Left ventricle myocardium inferior (tissue), 1 donor: ENCODE measurements around the gene PDE6B. TPM values are rescaled to one million over a fixed set of nuclear protein-coding genes. Genes with fewer than 3 reads are reported as not detected.

Experiments used
- DNase-seq: peaks from one replicate; pipeline ENCODE4 v3.0.0-alpha.2; 2020
- H3K27ac ChIP-seq: fragments of 200-600 bp; replicated peaks from 2 replicates; pipeline ENCODE4 v1.8.0; 2021
- H3K27me3 ChIP-seq: fragments of 200-600 bp; 2 replicates; pipeline ENCODE4 v1.8.0; 2021; ENCODE audit warnings: low read depth
- H3K36me3 ChIP-seq: fragments of 200-600 bp; 2 replicates; pipeline ENCODE4 v1.8.0; 2021
- H3K4me1 ChIP-seq: fragments of 200-600 bp; 2 replicates; pipeline ENCODE4 v1.8.0; 2021
- H3K4me3 ChIP-seq: fragments of 200-600 bp; 2 replicates; pipeline ENCODE4 v1.8.0; 2021; ENCODE audit warnings: mild to moderate bottlenecking, moderate library complexity
- H3K9me3 ChIP-seq: fragments of 200-600 bp; replicated peaks from 2 replicates; pipeline ENCODE4 v1.8.0; 2021
- intact Hi-C: fragments of 100-400 bp; cut with micrococcal nuclease; formaldehyde crosslinking; loops from one replicate; pipeline ENCODE4 v1.11.0; 2022
- total RNA-seq: library from RNA; stranded (reverse); fragmentation: NEBNext Ultra II Directional; extraction: Animal tissue kit (Norgen Biotek cat#: 25700); gene quantifications from one replicate; pipeline ENCODE4 v1.2.1, GENCODE V29; 2021
- TF ChIP-seq, protein P1 (sequence below): fragments of 200-600 bp; IDR thresholded peaks from 2 replicates; pipeline ENCODE4 v1.8.0; 2021; ENCODE audit warnings: antibody characterized with exemption, mild to moderate bottlenecking, borderline replicate concordance
- donor health status: DM: no; HTN: yes; CAD: no; lungs with severe emphysema.

PDE6B gene
- total RNA-seq, 1 donor from 2014 or later: 2.7 TPM

DNA sequence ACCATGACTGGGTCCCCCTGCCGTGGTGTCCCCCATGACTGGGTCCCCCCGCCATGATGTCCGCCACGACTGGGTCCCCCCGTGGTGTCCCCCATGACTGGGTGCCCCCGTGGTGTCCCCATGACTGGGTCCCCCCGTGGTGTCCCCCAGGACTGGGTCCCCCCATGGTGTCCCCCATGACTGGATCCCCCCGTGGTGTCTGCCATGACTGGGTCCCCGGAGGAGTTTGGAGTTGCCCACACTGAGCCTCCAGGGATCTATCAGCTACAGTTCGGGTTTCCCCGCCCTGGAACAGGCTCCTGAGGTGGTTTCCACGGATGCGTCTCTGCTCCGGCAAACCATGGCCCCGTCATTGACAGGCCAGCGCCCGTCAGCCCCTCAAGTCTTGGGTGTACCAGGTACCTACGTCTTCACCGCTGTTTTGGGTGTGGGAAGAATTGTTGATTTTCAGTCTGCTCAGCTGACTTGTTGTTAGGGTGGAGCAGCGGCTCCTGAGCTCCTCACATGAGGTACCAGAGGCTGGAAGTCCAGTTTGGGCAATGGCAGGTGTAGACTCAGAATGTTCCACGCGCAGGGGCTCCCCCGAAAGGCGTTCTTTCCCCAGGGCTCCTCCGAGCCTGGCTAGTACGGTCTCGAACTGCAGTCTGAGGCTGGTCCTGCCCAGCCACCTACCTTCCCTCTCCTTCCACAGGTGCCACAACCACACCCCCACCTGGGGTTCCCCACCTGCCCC is 8.3 kb upstream of the PDE6B start:
- Histone ChIP-seq H3K4me3 (no peak overlapping the region), H3K36me3 (no peaks in the 10 kb centered on the region), H3K4me1 (no peaks in the 10 kb centered on the region), H3K27ac (no peak overlapping the region), H3K27me3 (peaks cover 72% of the 10 kb centered on the region), H3K9me3 (no peaks in the 10 kb centered on the region)
- TF ChIP-seq, protein P1, sequence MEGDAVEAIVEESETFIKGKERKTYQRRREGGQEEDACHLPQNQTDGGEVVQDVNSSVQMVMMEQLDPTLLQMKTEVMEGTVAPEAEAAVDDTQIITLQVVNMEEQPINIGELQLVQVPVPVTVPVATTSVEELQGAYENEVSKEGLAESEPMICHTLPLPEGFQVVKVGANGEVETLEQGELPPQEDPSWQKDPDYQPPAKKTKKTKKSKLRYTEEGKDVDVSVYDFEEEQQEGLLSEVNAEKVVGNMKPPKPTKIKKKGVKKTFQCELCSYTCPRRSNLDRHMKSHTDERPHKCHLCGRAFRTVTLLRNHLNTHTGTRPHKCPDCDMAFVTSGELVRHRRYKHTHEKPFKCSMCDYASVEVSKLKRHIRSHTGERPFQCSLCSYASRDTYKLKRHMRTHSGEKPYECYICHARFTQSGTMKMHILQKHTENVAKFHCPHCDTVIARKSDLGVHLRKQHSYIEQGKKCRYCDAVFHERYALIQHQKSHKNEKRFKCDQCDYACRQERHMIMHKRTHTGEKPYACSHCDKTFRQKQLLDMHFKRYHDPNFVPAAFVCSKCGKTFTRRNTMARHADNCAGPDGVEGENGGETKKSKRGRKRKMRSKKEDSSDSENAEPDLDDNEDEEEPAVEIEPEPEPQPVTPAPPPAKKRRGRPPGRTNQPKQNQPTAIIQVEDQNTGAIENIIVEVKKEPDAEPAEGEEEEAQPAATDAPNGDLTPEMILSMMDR: no peak
- DNase-seq: no peak
- intact Hi-C loops: no loop called here

DNA sequence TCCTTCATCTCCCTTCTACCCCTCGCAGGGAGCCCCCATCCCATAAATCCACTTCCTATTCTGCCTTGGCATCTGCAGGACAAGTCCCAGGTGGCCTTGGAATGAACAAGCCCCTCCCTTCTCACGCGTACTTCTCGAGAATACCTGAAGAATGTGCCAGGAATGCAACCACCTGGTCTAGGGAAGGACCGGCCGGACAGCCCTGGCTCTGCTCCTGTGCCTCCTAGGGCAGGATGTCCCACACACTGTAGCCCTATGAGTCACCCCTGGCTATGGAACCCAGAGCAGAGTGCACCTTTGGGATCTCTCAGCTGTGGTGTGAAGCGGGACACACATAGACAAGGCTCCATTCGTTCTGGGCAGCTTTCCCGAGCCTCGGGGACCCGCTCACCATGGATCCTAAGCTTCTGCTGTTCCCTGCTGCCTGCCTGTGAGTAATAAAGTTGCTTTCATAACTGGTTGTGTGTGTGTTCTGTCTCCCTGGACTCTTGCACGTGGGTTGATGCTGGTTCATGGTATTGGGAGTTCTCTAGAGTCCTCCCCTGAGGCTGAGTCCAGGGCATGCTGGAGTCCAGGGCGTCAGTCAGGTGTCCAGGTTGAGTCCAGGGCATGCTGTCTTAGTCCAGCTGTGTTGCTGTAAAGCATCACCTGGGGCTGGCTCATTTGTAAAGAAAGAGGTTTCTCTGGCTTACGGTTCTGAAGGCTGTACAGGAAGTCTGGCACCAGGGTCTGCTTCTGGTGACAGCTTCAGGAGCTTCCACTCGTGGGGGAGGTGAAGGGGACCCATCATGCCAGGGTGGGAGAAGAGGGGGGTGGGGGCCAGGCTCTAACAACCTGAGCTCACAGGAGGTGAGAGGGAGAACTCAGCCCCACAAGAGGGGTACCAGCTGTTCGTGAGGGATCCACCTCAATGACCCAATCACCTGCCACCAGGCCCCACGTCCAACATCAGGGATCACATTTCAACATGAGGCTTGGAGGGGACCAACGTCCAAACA is 7.4 kb upstream of the PDE6B start:
- Histone ChIP-seq H3K36me3 (no peaks in the 10 kb centered on the region), H3K9me3 (no peaks in the 10 kb centered on the region), H3K4me1 (no peaks in the 10 kb centered on the region), H3K4me3 (no peak overlapping the region), H3K27ac (no peak overlapping the region), H3K27me3 (peaks cover 64% of the 10 kb centered on the region)
- DNase-seq: no peak
- TF ChIP-seq, protein P1: no peak
- intact Hi-C loops: no loop called here

DNA sequence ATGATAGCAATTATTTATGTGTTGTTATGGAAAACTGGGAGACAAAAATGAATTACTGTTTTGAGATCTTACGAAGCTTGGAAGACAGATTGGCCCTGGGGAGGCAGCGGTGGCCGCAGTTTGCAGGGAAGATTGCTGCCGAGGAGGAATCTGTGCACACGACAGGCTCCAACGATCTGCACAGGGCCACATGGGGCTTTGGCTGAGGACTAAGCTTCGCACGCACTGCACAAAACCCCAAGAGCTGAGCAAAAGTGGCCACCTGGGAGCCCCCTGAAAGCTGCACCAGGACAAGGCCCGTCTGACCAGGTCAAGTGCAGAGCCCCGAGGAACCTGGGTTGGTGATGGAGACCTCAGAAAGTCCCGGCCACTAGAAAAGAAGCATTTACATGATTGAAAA is 5.2 kb upstream of the PDE6B start:
- no peak for DNase-seq
- H3K27ac ChIP-seq: no peak overlapping the region
- peaks cover 77% of the 10 kb centered on the region for H3K27me3 ChIP-seq

DNA sequence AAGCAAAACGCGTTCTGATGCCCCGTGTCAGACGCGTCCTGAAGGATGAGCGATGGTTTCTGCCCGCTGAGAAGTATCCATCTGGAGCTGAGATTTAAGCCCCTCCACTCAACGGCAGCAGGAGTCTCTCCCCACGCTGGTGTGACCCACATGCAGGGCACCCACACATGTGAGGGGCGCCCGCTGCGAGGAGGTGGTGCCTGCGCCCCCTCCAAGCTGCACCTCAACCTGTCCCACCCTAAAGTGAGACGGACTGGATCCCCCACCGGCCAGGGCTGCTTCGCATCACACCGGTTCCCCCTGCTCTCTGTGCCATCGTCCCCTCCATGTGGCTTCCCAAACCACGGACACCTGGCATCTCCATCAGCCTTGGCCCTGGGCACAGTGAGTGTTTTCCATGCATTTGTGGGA is 4.5 kb upstream of the PDE6B start:
- Histone ChIP-seq H3K4me1 (no peaks in the 10 kb centered on the region), H3K9me3 (no peaks in the 10 kb centered on the region), H3K36me3 (no peaks in the 10 kb centered on the region), H3K27me3 (peaks cover 79% of the 10 kb centered on the region), H3K4me3 (no peak overlapping the region), H3K27ac (no peak overlapping the region)
- TF ChIP-seq, protein P1: no peak
- intact Hi-C loops: no loop called here
- no peak for DNase-seq

More for the DNA sequence above, 5.2 kb upstream of the PDE6B start:
- H3K4me1 ChIP-seq: no peaks in the 10 kb centered on the region
- TF ChIP-seq, protein P1: no peak
- intact Hi-C loops: no loop called here
- no peaks in the 10 kb centered on the region for H3K36me3 ChIP-seq
- no peaks in the 10 kb centered on the region for H3K9me3 ChIP-seq
- no peak overlapping the region for H3K4me3 ChIP-seq

DNA sequence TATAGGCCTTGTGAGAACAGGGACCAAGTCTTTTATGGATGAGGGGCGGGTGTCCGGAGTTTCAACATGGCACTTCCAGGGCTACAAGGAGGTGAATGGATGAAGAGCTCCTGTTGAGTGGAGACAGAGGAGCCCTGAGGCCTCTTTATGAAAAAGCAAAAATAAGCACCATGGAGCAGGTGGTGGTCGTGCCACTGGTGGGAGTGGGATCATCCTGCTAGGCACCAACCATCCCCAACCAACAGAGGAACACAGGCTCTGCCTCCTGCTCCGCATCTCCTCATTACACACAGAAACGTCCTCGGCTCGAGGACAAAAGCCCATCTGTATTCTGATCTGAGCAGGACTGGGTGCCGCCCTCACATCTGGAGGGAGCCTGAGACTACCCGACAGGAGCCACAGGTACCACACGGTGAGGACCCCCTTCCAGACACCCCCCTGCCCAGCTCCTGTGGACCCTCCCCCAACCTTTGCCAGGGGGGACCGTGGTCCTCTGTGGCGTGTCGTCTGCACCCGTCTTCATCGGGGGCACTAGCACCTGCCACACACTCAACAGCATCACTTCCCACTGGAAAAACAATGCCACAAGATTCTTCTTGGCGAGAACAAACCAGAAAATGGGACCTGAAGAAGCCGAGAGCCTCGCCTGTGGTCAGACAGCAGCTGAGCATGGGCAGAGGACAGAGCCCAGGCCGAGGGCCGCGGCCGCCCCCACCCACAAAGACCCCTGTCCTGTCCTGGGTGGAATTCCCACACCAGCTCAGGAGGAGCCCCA is 3.9 kb upstream of the PDE6B start:
- Histone ChIP-seq H3K4me3 (no peak overlapping the region), H3K36me3 (no peaks in the 10 kb centered on the region), H3K4me1 (no peaks in the 10 kb centered on the region), H3K9me3 (no peaks in the 10 kb centered on the region), H3K27me3 (peaks cover 83% of the 10 kb centered on the region), H3K27ac (no peak overlapping the region)
- DNase-seq: no peak
- TF ChIP-seq, protein P1: no peak
- intact Hi-C loops: no loop called here
